GM08714 (cell line): ENCODE measurements around the gene TNIK.

Experiments
- H3K4me3 ChIP-seq: fragments of 200-500 bp; sonication (Bioruptor generic); 2 replicates; pipeline ENCODE4 v1.5.1; 2014; ENCODE audit warnings: mild to moderate bottlenecking, low read length, inconsistent platforms
- ZNF274 ChIP-seq: IDR thresholded peaks from 2 replicates; pipeline ENCODE4 v1.6.1; 2012; ENCODE audit warnings: mild to moderate bottlenecking, low read depth, low read length

Gene TNIK

DNA sequence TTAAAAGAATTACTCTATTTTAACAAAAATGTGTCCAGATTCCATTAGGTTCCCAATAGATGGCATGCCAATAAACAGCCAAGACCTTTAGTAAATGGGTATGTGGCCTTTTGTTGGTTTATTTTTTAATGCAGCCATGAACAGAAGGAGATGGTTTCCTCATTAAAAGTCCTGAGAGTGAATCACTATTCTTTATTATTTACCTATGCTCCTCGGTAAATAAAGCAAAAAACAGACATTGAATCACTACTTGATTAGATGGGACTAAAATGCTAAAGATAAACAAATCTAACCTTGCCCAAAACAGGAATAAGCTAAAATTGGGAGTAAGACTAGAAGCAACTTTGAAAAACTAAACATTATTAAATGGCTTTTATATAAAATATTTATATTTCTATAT lies 94.2 kb downstream of the TNIK start:
- no peak overlapping the region for H3K4me3 ChIP-seq
- TF ChIP-seq ZNF274: no peak

DNA sequence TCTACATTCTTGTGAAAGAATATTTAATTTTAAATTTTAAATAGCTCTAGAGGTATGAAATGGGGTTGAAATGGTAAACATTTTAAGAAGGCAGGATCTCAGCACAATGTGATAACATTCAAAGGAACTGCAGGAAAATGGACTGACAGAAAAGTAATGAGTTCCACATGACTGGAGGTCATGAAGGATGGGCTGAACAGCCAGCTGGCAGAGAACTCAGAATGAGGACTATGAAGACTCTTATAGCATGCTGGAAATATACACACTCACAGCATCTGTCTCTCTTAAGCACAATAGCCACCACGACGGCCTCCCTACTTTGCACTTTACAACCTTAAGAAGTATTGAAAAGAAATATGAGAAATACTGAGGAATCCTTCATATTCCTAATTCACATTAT lies 94.7 kb downstream of the TNIK start:
- no peak for TF ChIP-seq ZNF274
- H3K4me3 ChIP-seq: no peak overlapping the region

DNA sequence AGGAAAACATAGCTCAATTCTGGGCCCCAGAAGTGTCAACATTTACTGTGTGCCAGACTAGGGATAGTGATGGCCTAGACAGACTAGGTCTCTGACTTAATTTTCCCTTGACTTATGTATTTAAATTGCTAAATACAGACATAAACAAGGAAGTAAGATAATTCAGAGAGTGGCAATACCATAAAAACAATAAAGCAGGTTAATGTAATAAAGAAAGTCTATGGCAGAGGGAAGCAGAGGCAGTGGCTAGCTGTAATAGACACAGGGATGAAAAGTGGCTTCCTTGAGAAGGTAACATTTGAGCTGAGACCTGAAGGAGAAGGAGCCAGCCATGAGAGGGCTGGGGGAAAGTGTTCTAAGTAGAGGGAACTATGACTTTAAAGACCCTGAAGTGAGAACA lies 95.7 kb downstream of the TNIK start:
- H3K4me3 ChIP-seq: no peak overlapping the region
- no peak for TF ChIP-seq ZNF274

DNA sequence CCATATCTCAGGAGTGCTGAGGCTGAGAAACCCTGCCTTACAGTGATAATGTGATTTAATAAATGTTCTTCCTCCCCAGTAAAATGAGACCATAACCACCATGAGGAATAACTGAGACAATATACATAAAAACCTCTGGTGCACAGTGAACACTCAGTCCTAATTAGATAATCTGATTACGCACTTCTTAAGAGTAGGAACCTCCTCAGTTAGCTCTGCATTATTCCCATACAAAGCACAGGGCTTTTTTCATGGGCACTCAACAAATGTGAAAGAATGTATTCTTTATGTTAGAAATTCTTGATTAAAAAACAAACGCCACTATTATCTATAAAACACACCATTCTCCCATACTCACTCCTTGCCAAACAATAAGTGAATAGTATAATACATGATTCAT lies 97.0 kb downstream of the TNIK start:
- no peak overlapping the region for H3K4me3 ChIP-seq
- TF ChIP-seq ZNF274: no peak

DNA sequence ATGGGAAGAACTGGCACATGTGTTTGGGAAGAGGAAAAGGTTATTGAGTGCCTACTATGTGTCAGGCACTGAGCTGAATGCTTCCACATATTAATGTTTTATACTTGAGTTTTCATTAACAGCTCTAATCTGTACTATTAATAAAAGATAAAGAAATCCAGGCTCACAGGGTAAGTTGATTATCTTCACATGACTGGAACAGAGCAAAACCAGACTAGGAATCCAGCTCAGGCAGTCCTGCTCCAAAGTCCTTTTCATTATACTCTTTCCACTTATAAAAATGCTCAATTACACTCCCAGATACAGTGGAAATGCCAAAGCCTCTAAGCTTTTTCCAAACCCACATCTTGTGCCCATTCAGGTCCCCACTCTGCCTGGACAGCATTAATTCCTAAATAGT lies 97.6 kb downstream of the TNIK start:
- no peak for TF ChIP-seq ZNF274
- no peak overlapping the region for H3K4me3 ChIP-seq

DNA sequence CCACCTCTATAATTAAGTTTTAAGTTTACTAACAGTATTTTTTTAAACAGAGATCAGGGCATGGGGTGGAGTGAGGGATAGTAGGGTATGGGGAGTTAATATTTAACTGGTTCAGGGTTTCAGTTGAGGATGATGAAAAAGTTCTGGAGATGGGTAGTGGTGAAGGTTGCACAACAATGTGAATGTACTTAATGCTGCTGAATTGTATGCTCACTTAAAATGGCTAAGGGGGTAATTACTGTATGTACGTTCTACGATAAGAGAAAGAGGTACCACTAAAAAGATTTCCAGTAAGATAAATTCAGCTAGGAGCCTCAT lies 101.4 kb downstream of the TNIK start:
- no peak for TF ChIP-seq ZNF274
- H3K4me3 ChIP-seq: no peak overlapping the region

DNA sequence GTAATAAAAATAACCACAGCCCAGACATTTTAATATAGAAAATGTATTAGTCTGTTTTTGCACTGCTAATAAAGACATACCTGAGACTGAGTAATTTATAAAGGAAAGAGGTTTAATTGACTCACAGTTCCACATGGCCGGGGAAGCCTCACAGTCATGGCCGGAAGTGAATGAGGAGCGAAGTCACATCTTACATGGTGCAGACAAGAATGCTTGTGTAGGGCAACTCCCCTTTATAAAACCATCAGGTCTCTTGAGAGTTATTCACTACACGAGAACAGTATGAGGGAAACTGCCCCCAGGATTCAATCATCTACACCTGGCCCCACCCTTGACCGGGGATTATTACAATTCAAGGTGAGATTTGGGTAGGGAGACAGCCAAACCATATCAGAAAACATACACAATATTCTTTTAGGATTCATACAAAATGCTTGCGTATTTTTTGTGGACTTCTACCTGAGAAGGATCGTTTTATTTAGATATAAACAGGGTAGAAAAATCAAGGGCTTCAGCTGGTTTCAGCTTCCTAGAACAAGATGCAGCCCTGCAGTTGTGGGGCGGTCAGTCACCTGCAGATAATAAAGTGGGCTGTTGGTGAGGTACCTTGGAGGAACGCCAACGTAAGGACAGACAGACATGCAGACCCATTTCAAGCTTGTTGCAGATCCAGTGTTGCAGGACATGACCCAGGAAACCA lies 101.9 kb downstream of the TNIK start:
- no peak for TF ChIP-seq ZNF274
- no peak overlapping the region for H3K4me3 ChIP-seq

DNA sequence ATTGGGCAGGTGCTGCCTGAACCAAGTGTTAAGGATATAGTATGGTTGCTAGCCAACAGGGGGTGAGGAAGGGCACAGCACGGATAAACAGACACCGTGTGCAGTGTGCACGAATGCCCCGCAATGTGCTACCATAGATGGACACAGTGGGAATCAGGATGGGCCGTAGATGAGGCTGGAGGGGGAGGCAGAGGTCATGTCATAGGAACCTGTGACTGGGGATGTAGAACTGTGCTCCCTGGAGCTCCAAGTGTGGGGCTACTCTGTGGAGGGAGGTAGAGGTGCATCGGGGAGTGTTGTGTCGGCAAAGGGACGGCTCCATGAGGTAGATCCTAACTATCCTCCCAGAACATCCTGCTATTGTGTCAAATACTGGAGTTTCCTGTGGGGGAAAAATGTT lies 102.5 kb downstream of the TNIK start:
- no peak for TF ChIP-seq ZNF274
- H3K4me3 ChIP-seq: no peak overlapping the region

DNA sequence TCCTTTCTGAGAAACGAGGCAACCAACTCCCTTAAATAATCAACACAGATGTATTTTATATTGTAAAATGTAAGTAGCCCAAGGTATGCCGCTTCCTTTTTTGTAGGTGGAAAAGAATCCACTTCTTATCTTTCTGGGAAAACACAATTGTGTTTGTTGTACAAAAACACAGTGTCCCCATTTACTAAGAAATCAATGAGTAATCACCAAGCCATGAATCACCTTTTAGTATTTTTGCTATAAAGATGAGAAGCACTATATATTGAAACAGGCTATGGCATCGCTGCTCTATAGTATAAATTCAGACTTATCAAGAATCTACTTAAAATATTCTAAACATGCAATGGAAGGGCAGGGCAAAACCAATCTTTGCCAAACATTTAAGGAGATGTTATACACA lies 104.0 kb downstream of the TNIK start:
- TF ChIP-seq ZNF274: no peak
- H3K4me3 ChIP-seq: no peak overlapping the region

DNA sequence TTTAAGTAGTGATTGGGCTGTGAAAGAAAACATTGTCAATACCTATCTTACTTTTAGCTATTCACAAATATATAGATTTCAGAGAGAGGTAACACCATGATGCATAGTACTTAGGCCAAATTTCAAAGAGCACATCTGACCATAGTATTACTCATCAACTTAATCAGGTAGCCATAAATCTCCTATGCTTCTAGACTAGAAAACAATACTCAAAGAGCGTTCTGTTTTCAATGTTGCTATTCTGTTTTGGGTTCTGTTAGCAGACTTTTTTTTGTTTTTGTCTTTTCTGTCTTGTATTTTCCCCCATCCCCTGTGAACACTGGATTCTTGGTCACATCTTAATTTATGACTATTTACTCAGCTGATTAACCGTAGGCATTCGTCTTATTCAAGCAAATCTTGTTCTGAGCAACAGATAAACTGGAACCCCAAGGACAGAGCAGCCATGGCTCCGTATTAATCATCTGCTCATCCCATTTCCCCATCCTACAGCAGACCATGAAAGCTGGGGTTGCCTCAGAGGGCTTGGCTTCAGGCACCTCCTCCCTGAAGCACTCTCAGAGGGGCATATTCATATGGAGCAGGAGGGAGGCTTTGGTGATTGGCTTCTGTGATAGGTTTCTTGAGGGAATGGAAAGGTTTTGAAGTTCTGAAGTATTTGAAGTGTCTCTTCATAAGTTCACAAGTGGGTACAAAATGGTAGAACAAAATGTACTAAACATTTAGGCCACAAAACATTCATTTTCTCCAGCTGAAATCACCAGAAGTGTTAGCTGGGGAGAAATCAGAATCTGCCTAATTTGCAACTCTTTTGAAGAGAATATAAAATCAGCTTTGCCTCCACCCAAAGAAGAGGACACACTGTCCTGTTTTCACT lies 105.3 kb downstream of the TNIK start:
- TF ChIP-seq ZNF274: no peak
- no peak overlapping the region for H3K4me3 ChIP-seq

DNA sequence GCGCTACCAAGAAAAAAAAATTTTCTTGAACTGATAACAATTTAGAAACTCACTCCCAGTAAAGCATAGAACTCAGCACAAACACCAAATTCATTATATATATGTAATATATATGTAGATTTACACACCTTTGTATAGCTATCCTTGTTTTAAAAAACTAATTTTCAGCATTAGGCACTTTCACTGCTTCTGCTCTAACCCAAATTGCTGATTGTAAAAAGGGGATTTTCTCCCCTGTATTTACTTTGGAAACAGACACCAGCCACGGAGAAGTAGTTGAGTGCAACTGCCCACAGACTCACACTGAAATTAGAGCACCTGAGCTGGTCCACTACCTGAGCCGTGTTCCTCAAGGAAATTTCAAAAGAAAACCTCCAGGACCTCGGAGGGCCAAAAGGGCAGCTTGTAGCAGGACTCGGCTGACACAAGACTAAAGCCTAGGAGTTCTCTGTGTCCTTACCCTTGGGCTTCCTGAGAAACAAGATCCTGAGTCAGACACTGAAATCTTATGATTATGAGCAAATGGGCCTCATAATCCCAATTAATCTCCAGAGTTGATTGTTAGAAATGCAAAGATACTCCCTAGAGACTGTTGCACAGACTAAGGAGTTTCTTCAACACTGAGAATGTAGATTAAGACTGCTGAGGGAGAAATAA lies 106.0 kb downstream of the TNIK start:
- TF ChIP-seq ZNF274: no peak
- no peak overlapping the region for H3K4me3 ChIP-seq

DNA sequence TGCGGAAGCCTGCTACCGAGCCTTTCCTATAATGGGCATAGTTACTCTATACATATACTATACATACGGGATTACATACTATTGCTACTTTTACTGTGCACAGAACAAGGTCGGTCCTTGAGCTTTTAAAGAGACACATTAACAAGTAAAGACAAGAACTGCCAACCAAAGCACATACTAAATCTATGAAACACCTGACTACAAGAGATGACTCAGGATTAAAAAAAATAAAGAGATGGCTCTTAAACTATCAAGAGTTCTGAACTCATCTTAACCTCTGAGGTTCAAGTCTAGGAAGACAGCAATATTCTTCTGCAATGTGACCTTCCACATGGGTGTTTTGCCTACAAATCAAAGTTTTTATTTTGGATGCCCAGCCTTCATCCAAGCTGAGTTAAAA lies 106.8 kb downstream of the TNIK start:
- no peak for TF ChIP-seq ZNF274
- no peak overlapping the region for H3K4me3 ChIP-seq

DNA sequence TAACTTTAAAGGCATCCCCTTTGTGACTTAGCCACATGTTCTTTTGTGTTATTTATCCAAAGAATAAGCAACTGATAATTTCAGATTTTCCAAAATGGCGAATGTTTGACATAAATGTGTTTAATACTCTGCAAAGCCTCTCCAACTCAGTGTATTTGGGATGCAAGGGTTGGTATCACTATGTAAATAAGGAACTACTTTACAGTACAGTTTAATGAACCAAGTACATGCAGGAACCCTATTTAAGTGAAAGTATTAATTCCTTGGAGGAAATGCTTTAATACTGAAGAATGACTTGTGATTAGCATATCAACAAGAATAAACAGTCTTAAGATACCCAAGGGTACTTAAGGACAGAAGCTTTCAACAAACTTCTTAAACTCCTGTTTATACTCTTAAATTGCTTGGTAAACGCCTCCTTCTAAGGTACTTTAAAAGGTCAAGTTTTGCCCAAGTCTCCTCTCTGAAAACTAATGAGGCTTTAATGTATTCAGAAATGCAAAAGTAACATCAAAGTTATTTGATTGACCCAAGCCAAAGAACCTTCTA lies 107.7 kb downstream of the TNIK start:
- H3K4me3 ChIP-seq: no peak overlapping the region
- no peak for TF ChIP-seq ZNF274

DNA sequence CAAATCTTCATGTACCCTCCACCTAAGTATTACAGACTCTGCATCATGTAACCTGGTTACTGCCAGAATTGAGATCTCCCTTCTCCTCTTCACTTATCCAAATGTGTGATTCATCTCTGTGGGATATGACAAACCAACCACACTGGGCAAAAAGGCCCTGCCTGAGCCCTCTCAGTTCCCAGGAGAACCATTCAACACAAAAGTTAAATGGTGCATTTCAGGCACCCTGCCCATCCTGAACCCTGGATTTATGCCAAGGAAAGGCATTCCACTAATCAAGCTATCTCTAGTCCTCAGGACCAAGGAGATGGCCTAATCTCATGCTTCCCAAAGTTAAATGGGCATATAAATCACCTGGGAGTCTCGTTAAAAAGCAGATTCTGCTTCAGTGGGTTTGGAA lies 108.5 kb downstream of the TNIK start:
- H3K4me3 ChIP-seq: no peak overlapping the region
- no peak for TF ChIP-seq ZNF274

DNA sequence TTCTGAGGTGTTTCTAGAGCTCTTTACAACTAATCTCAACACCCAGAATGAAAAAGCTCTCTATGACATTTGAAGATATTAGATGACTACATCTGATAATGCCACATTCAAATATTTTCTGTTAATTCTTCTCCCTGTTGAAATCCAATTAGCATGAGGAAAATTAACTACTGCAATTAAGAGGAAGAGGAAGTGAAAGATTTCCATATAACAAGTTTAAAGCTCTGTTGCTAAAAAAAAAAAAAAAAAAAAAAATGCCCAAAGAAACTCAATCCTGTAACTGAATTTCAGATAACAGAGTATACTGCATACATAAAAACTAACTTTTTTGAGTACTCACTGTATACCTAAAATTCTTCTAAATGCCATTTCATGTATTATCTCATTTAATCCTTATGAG lies 109.8 kb downstream of the TNIK start:
- H3K4me3 ChIP-seq: no peak overlapping the region
- TF ChIP-seq ZNF274: no peak
